ENCODE data around the gene RPSA. TPM values are rescaled to one million over a fixed set of nuclear protein-coding genes. Genes with fewer than 3 reads are reported as not detected.
"Not testable (repeated sequence)": the region's sequence is repeated elsewhere in the genome, so short reads cannot be mapped to it uniquely, and the experiment has no call there.

The RPSA gene
- total RNA-seq, 1 experiment from 2014 or later: 2,077 TPM

- no peak overlapping the region for H3K56ac ChIP-seq (ENCODE audit: insufficient read length, low read depth, low read length)
- no peak overlapping the region for H3K4me3 Mint-ChIP-seq
Measured at GRCh38 chr3:39415983-39416382, 9.5 kb downstream of the RPSA start.

GRCh38 chr3:39416998-39417397 lies 10.5 kb downstream of the RPSA start:
- H3K79me1 ChIP-seq (ENCODE audit: insufficient read depth, low read depth, low read length, poor library complexity, severe bottlenecking); H4K5ac ChIP-seq (ENCODE audit: insufficient read length, low read depth, low read length); H2BK15ac ChIP-seq (ENCODE audit: low read depth, low read length); H3K23ac ChIP-seq (ENCODE audit: insufficient read length, low read depth, low read length); H4K8ac ChIP-seq (replicated peaks; ENCODE audit: insufficient read length, low read depth, low read length); H4K91ac ChIP-seq (ENCODE audit: insufficient read length, low read depth, low read length); H3K79me2 ChIP-seq (ENCODE audit: insufficient read depth, low read length); H2BK20ac ChIP-seq (ENCODE audit: low read depth, low read length, poor library complexity, severe bottlenecking); H2BK120ac ChIP-seq (ENCODE audit: low read depth, low read length, poor library complexity, severe bottlenecking); H3K27me3 Mint-ChIP-seq (ENCODE audit: low read depth); H3K9ac ChIP-seq (ENCODE audit: extremely low read depth, insufficient read length, low read length); H3K27ac Mint-ChIP-seq; H3K4me1 ChIP-seq (ENCODE audit: insufficient read depth, low read length); DNase-seq; H3K18ac ChIP-seq (ENCODE audit: insufficient read length, low read depth, low read length); H3K27ac ChIP-seq (ENCODE audit: insufficient read length, low read depth, low read length); H4K20me1 ChIP-seq (ENCODE audit: control insufficient read depth, insufficient read depth, insufficient read length); H3K56ac ChIP-seq (ENCODE audit: insufficient read length, low read depth, low read length); H2BK5ac ChIP-seq (ENCODE audit: insufficient read length, low read length); H3K9me3 ChIP-seq (ENCODE audit: control insufficient read depth, low read depth, low read length); H3K27me3 ChIP-seq (ENCODE audit: insufficient read depth, low read length); H2BK12ac ChIP-seq (ENCODE audit: insufficient read length, low read depth, low read length); H2AFZ ChIP-seq (ENCODE audit: low read length); H2AK5ac ChIP-seq (ENCODE audit: insufficient read length, low read length); H3K23me2 ChIP-seq (ENCODE audit: insufficient read length, low read depth, low read length, poor library complexity, severe bottlenecking); H3K14ac ChIP-seq (ENCODE audit: insufficient read depth, low read length); H3K4me2 ChIP-seq (ENCODE audit: insufficient read depth, insufficient read length, low read length); H3K4me3 Mint-ChIP-seq; H3T11ph ChIP-seq (ENCODE audit: low read length); H3K4ac ChIP-seq (ENCODE audit: low read depth, low read length); H3K9me3 Mint-ChIP-seq: not testable (repeated sequence)
- Mint-ChIP-seq H3K36me3 (ENCODE audit: insufficient read depth in 1 of 3, low read depth in 3 of 3) (peaks cover 14 to 29% (median 23%) of the 10 kb centered on the region in 3 experiments; a peak in 6 of 7 replicates), H3K4me1 (peaks cover 19 to 39% of the 10 kb centered on the region in 2 experiments)
- no CpG with 5 or more reads among the region's 3 CpGs for WGBS (ENCODE audit: extremely low coverage, insufficient read length, low lambda C conversion rate)

More at GRCh38 chr3:39415983-39416382, 9.5 kb downstream of the RPSA start:
- no peaks in the 10 kb centered on the region for H3K27me3 ChIP-seq (ENCODE audit: insufficient read depth, low read length)
- no peak overlapping the region for H2BK120ac ChIP-seq (ENCODE audit: low read depth, low read length, poor library complexity, severe bottlenecking)
- Mint-ChIP-seq H3K9me3 (no peaks in the 10 kb centered on the region), H3K27me3 (ENCODE audit: low read depth) (peaks cover 5% of the 10 kb centered on the region), H3K4me1 (peaks cover 19 to 41% of the 10 kb centered on the region in 2 experiments), H3K36me3 (ENCODE audit: insufficient read depth in 1 of 3, low read depth in 3 of 3) (peaks cover 24 to 40% (median 30%) of the 10 kb centered on the region in 3 experiments; a peak in 6 of 7 replicates), H3K27ac (peak overlapping the region in 1 of 3 experiments; percentile 69; a peak in 1 of 7 replicates)
- TF ChIP-seq CTCF (conservative IDR thresholded peaks at IDR 0.05): no peak
- no peak overlapping the region for H3K4me2 ChIP-seq (ENCODE audit: insufficient read depth, insufficient read length, low read length)
- no peak overlapping the region for H3K18ac ChIP-seq (ENCODE audit: insufficient read length, low read depth, low read length)
- H4K91ac ChIP-seq (ENCODE audit: insufficient read length, low read depth, low read length): no peak overlapping the region
- no peak overlapping the region for H3T11ph ChIP-seq (ENCODE audit: low read length)
- H3K23ac ChIP-seq (ENCODE audit: insufficient read length, low read depth, low read length): no peak overlapping the region
- H2BK5ac ChIP-seq (ENCODE audit: insufficient read length, low read length): no peak overlapping the region
- no peaks in the 10 kb centered on the region for H3K9me3 ChIP-seq (ENCODE audit: control insufficient read depth, low read depth, low read length)
- no peak overlapping the region for H3K14ac ChIP-seq (ENCODE audit: insufficient read depth, low read length)
- H3K23me2 ChIP-seq (ENCODE audit: insufficient read length, low read depth, low read length, poor library complexity, severe bottlenecking): no peaks in the 10 kb centered on the region
- H2AFZ ChIP-seq (ENCODE audit: low read length): no peak overlapping the region
- DNase-seq: no peak
- no peak overlapping the region for H4K5ac ChIP-seq (ENCODE audit: insufficient read length, low read depth, low read length)
- WGBS (ENCODE audit: extremely low coverage, insufficient read length, low lambda C conversion rate): no CpG with 5 or more reads among the region's 1 CpG
- no peak overlapping the region for H3K9ac ChIP-seq (ENCODE audit: extremely low read depth, insufficient read length, low read length)
- H3K79me2 ChIP-seq (ENCODE audit: insufficient read depth, low read length): no peaks in the 10 kb centered on the region
- H2BK20ac ChIP-seq (ENCODE audit: low read depth, low read length, poor library complexity, severe bottlenecking): no peak overlapping the region
- no peak overlapping the region for H2BK12ac ChIP-seq (ENCODE audit: insufficient read length, low read depth, low read length)
- H3K79me1 ChIP-seq (ENCODE audit: insufficient read depth, low read depth, low read length, poor library complexity, severe bottlenecking): no peaks in the 10 kb centered on the region
- H4K8ac ChIP-seq (replicated peaks; ENCODE audit: insufficient read length, low read depth, low read length): no peak overlapping the region
- H3K27ac ChIP-seq (ENCODE audit: insufficient read length, low read depth, low read length): no peak overlapping the region
- no peaks in the 10 kb centered on the region for H3K4me1 ChIP-seq (ENCODE audit: insufficient read depth, low read length)
- no peaks in the 10 kb centered on the region for H4K20me1 ChIP-seq (ENCODE audit: control insufficient read depth, insufficient read depth, insufficient read length)
- no peak overlapping the region for H2AK5ac ChIP-seq (ENCODE audit: insufficient read length, low read length)
- H2BK15ac ChIP-seq (ENCODE audit: low read depth, low read length): no peak overlapping the region
- H3K4ac ChIP-seq (ENCODE audit: low read depth, low read length): no peak overlapping the region
